Neural crest cell (in vitro differentiated cells): ENCODE measurements around the gene RRN3. TPM values are rescaled to one million over a fixed set of nuclear protein-coding genes. Genes with fewer than 3 reads are reported as not detected.
"Not testable (repeated sequence)": the region's sequence is repeated elsewhere in the genome, so short reads cannot be mapped to it uniquely, and the experiment has no call there.

Experiments used
- DNase-seq: peaks from one replicate; pipeline ENCODE4 v3.0.0; 2021; ENCODE audit warnings: low read depth, mixed read lengths, low spot score
- H3K27ac Mint-ChIP-seq: one replicate; pipeline ENCODE4 v1.8.0; 2021; ENCODE audit warnings: mild to moderate bottlenecking, mixed read lengths; ENCODE audit not compliant: unreplicated experiment
- H3K27me3 Mint-ChIP-seq: 2 replicates; pipeline ENCODE4 v1.8.0; 2021; ENCODE audit warnings: low read depth, mild to moderate bottlenecking, mixed read lengths
- H3K36me3 Mint-ChIP-seq: 2 replicates; pipeline ENCODE4 v1.8.0; 2021; ENCODE audit warnings: low read depth, mild to moderate bottlenecking, mixed read lengths
- H3K4me1 Mint-ChIP-seq: 2 replicates; pipeline ENCODE4 v1.8.0; 2021; ENCODE audit warnings: mixed read lengths
- H3K4me3 Mint-ChIP-seq: one replicate; pipeline ENCODE4 v1.8.0; 2021; ENCODE audit warnings: mild to moderate bottlenecking, mixed read lengths
- H3K9me3 Mint-ChIP-seq: 2 replicates; pipeline ENCODE4 v1.8.0; 2021; ENCODE audit warnings: mixed read lengths
- CTCF ChIP-seq: fragments of 200-600 bp; sonication (generic); conservative IDR thresholded peaks from 2 replicates; pipeline ENCODE4 v1.5.0; 2021; ENCODE audit warnings: antibody characterized with exemption, mild to moderate bottlenecking
- total RNA-seq: library from RNA; stranded (reverse); gene quantifications from 2 replicates; pipeline ENCODE4 v1.2.1, GENCODE V29; 2021

The RRN3 gene
- total RNA-seq, 1 donor from 2014 or later, result 30.7 TPM

DNA sequence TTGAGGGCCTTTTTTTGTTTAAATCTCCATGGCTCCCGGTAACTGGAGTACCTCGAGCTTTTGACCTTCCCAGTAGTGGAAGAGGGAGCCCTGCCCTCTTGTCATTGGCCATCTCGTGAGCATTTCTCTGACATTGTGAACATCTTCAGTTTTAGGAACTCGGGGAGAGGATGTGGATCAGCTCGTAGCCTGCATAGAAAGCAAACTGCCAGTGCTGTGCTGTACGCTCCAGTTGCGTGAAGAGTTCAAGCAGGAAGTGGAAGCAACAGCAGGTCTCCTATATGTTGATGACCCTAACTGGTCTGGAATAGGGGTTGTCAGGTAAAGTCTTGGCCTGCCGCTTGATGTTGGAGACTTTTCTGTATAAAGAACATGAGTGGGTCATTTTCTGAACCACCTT is 62.5 kb downstream of the RRN3 start:
- H3K27ac Mint-ChIP-seq, result no peak overlapping the region
- no peak overlapping the region for H3K4me3 Mint-ChIP-seq
- peaks cover 2% of the 10 kb centered on the region for H3K36me3 Mint-ChIP-seq
- no peaks in the 10 kb centered on the region for H3K27me3 Mint-ChIP-seq
- no peaks in the 10 kb centered on the region for H3K4me1 Mint-ChIP-seq
- TF ChIP-seq CTCF, result no peak
- no peak for DNase-seq
- H3K9me3 Mint-ChIP-seq, result no peaks in the 10 kb centered on the region

- DNase-seq, result no peak
- Mint-ChIP-seq H3K36me3 (peaks cover 2% of the 10 kb centered on the region), H3K27ac (no peak overlapping the region), H3K27me3 (no peaks in the 10 kb centered on the region), H3K9me3 (no peaks in the 10 kb centered on the region), H3K4me1 (no peaks in the 10 kb centered on the region), H3K4me3 (no peak overlapping the region)
- TF ChIP-seq CTCF, result no peak
Measured at GRCh38 chr16:15031179-15031578, 62.9 kb downstream of the RRN3 start.

GRCh38 chr16:15029749-15030148 is 64.3 kb downstream of the RRN3 start:
- not testable (repeated sequence) for H3K4me3 Mint-ChIP-seq, H3K27me3 Mint-ChIP-seq, H3K4me1 Mint-ChIP-seq, DNase-seq, H3K9me3 Mint-ChIP-seq, H3K27ac Mint-ChIP-seq
- H3K36me3 Mint-ChIP-seq, result peaks cover 12% of the 10 kb centered on the region

- H3K9me3 Mint-ChIP-seq, H3K4me3 Mint-ChIP-seq, H3K4me1 Mint-ChIP-seq, H3K27me3 Mint-ChIP-seq, DNase-seq: not testable (repeated sequence)
- Mint-ChIP-seq H3K36me3 (peaks cover 18% of the 10 kb centered on the region), H3K27ac (peak overlapping the region; percentile 89)
Measured at GRCh38 chr16:15028801-15029698, 65.0 kb downstream of the RRN3 start.

DNA sequence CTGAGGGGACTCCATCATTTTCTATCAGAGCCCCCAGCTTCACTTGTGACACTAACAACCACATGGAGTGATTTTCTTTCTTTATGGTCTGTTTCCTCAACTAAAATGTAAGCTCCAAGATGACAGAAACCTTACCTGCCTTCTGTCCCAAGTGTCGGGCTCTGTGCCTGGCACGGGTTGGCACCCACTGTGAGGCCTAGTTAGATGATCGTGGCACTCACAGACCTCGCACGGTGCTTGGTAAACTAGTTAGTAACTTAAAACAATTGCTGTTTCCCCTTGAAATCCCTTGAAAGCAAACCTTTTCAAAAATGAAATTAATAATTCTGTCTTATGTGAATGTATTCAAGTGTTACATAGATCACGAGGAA is 65.7 kb downstream of the RRN3 start:
- not testable (repeated sequence) for H3K4me1 Mint-ChIP-seq, DNase-seq, H3K9me3 Mint-ChIP-seq, H3K27me3 Mint-ChIP-seq, H3K4me3 Mint-ChIP-seq
- H3K27ac Mint-ChIP-seq, result peak overlapping the region; percentile 75
- H3K36me3 Mint-ChIP-seq, result peaks cover 19% of the 10 kb centered on the region

DNA sequence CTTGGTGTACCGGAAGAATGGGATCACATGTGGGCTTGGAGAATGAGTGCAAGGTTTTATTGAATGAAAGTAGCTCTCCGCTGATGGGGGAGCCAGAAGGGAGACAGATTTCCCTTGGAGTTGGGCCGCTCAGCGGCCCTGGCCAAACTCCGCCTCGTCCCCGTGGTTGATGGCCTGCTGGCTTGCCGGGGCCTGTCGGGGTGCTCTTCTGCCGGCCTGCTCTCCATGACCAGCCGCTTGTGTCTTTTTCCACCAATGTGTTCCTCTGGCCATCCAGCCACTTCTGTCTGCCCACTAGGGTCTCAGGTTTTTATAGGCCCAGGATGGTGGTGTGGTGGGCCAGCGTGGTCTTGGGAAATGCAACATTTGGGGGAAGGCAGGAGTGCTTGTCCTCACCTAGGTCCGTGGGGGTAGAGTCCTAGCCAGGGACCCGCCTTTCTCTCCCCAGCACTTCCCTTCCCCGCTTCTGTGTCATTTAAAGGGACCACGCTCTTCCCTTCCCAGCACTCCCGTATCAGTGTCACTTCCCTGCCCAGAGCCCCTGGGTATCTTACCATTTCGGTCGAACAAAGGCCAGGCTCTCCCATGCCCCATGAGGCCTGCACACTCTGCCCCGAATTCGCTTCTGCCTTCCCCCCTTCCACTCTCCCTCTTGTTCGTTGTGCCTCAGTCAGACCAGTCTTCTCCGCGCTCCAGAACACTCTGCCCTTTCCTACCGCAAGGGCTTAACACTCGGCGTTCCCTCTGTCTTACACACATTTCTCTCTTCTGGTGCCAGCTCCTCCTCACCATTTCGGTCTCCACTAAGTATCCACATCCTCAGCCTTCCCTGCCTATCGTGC is 66.3 kb downstream of the RRN3 start:
- not testable (repeated sequence) for DNase-seq, H3K9me3 Mint-ChIP-seq, H3K27me3 Mint-ChIP-seq, H3K4me1 Mint-ChIP-seq
- H3K4me3 Mint-ChIP-seq, result peak overlapping the region; percentile 1
- peaks cover 21% of the 10 kb centered on the region for H3K36me3 Mint-ChIP-seq
- H3K27ac Mint-ChIP-seq, result peak overlapping the region; percentile 75

GRCh38 chr16:15027051-15027450 is 67.0 kb downstream of the RRN3 start:
- not testable (repeated sequence) for H3K4me3 Mint-ChIP-seq, H3K27ac Mint-ChIP-seq, H3K9me3 Mint-ChIP-seq, H3K27me3 Mint-ChIP-seq, H3K4me1 Mint-ChIP-seq, DNase-seq
- peaks cover 21% of the 10 kb centered on the region for H3K36me3 Mint-ChIP-seq

GRCh38 chr16:15025234-15025951 is 68.7 kb downstream of the RRN3 start:
- not testable (repeated sequence) for H3K4me1 Mint-ChIP-seq, DNase-seq, H3K9me3 Mint-ChIP-seq, H3K4me3 Mint-ChIP-seq, H3K27me3 Mint-ChIP-seq, H3K27ac Mint-ChIP-seq
- peaks cover 21% of the 10 kb centered on the region for H3K36me3 Mint-ChIP-seq

GRCh38 chr16:15024858-15025199 is 69.2 kb downstream of the RRN3 start:
- H3K4me3 Mint-ChIP-seq, H3K27me3 Mint-ChIP-seq, H3K4me1 Mint-ChIP-seq, H3K9me3 Mint-ChIP-seq, DNase-seq, H3K27ac Mint-ChIP-seq: not testable (repeated sequence)
- peaks cover 21% of the 10 kb centered on the region for H3K36me3 Mint-ChIP-seq

GRCh38 chr16:15023381-15024077 is 70.5 kb downstream of the RRN3 start:
- peaks cover 22% of the 10 kb centered on the region for H3K36me3 Mint-ChIP-seq
- H3K27me3 Mint-ChIP-seq, H3K4me1 Mint-ChIP-seq, H3K4me3 Mint-ChIP-seq, H3K9me3 Mint-ChIP-seq, DNase-seq, H3K27ac Mint-ChIP-seq: not testable (repeated sequence)
